Measurements from ENCODE around the gene RNF111.

- no peak for TF ChIP-seq CTCF (conservative IDR thresholded peaks at IDR 0.05; ENCODE audit: low read depth, low read length)
- TF ChIP-seq EZH2 (IDR thresholded peaks at IDR 0.05; ENCODE audit: low read length, unreplicated experiment) = no peak
- TF ChIP-seq EZH2phosphoT487 (IDR thresholded peaks at IDR 0.05; ENCODE audit: borderline replicate concordance, low read length) = no peak
These were observed 15.0 kb downstream of the RNF111 start for GRCh38 chr15:59002418-59002859.
